Measurements from ENCODE around the gene TP53AIP1. TPM values are rescaled to one million over a fixed set of nuclear protein-coding genes. Genes with fewer than 3 reads are reported as not detected.

The TP53AIP1 gene
- total RNA-seq, 1 donor from 2014 or later = not detected

GRCh38 chr11:128956401-128957201 is 13.9 kb upstream of the TP53AIP1 start:
- peak; percentile 31 for TF ChIP-seq CTCF (IDR thresholded peaks at IDR 0.05)
- ChIA-PET CTCF (interaction anchor here (0.7 to 7.7 kb wide), 30 partner anchors 8 to 927 kb away, joined by 3 to 172 read pairs (median 5); partner anchors contain the start of gene KCNJ5), POLR2A (interaction anchor here (0.6 to 0.9 kb wide), 2 partner anchors 71 to 915 kb away, joined by 3 to 4 read pairs; no protein-coding TSS in a partner anchor)
- Mint-ChIP-seq H3K36me3 (ENCODE audit: low read depth) (no peaks in the 10 kb centered on the region), H3K9me3 (no peaks in the 10 kb centered on the region), H3K4me3 (no peak overlapping the region), H3K4me1 (peaks cover 2% of the 10 kb centered on the region), H3K27me3 (peaks cover 14% of the 10 kb centered on the region), H3K27ac (no peak overlapping the region)
- DNase-seq (no peak), ATAC-seq (ENCODE audit: low read depth) (peak; percentile 49)
- intact Hi-C loops (cut with micrococcal nuclease) = loop anchor here (1.0 kb wide), 4 partner anchors 72 to 925 kb away; no protein-coding TSS in a partner anchor

GRCh38 chr11:128955636-128956035 is 13.0 kb upstream of the TP53AIP1 start:
- H3K27ac Mint-ChIP-seq = no peak overlapping the region
- H3K36me3 Mint-ChIP-seq (ENCODE audit: low read depth) = no peaks in the 10 kb centered on the region
- ATAC-seq (ENCODE audit: low read depth) (no peak), DNase-seq (no peak)
- H3K4me3 Mint-ChIP-seq = no peak overlapping the region
- H3K9me3 Mint-ChIP-seq = no peaks in the 10 kb centered on the region
- peaks cover 2% of the 10 kb centered on the region for H3K4me1 Mint-ChIP-seq
- POLR2A ChIA-PET = interaction anchor here (0.6 kb wide), 1 partner anchor 916 kb away, joined by 3 read pairs; no protein-coding TSS in a partner anchor
- intact Hi-C loops (cut with micrococcal nuclease) = loop anchor here (1.0 kb wide), 4 partner anchors 71 to 924 kb away; no protein-coding TSS in a partner anchor
- CTCF ChIA-PET = interaction anchor here (0.7 to 7.7 kb wide), 20 partner anchors 8 to 926 kb away, joined by 3 to 172 read pairs (median 6); no protein-coding TSS in a partner anchor
- H3K27me3 Mint-ChIP-seq = peaks cover 15% of the 10 kb centered on the region
- no peak for TF ChIP-seq CTCF (IDR thresholded peaks at IDR 0.05)

GRCh38 chr11:128953151-128953550 is 10.5 kb upstream of the TP53AIP1 start:
- H3K36me3 Mint-ChIP-seq (ENCODE audit: low read depth) = no peaks in the 10 kb centered on the region
- peaks cover 27% of the 10 kb centered on the region for H3K27me3 Mint-ChIP-seq
- H3K4me3 Mint-ChIP-seq = no peak overlapping the region
- no peak overlapping the region for H3K27ac Mint-ChIP-seq
- ChIA-PET CTCF (interaction anchor here (7.7 kb wide), 1 partner anchor 67 kb away, joined by 172 read pairs; no protein-coding TSS in a partner anchor), POLR2A (no interaction called here)
- TF ChIP-seq CTCF (IDR thresholded peaks at IDR 0.05) = no peak
- DNase-seq (no peak), ATAC-seq (ENCODE audit: low read depth) (no peak)
- intact Hi-C loops (cut with micrococcal nuclease) = no loop called here
- no peaks in the 10 kb centered on the region for H3K9me3 Mint-ChIP-seq
- peaks cover 2% of the 10 kb centered on the region for H3K4me1 Mint-ChIP-seq

GRCh38 chr11:128949791-128950454 is 7.3 kb upstream of the TP53AIP1 start:
- CTCF ChIA-PET = interaction anchor here (0.8 to 5.4 kb wide), 4 partner anchors 64 to 792 kb away, joined by 3 to 44 read pairs (median 3); no protein-coding TSS in a partner anchor
- ATAC-seq (ENCODE audit: low read depth) (no peak), DNase-seq (no peak)
- POLR2A ChIA-PET = no interaction called here
- no peaks in the 10 kb centered on the region for H3K36me3 Mint-ChIP-seq (ENCODE audit: low read depth)
- H3K27me3 Mint-ChIP-seq = peaks cover 28% of the 10 kb centered on the region
- no peaks in the 10 kb centered on the region for H3K9me3 Mint-ChIP-seq
- no peak overlapping the region for H3K27ac Mint-ChIP-seq
- H3K4me3 Mint-ChIP-seq = no peak overlapping the region
- no peaks in the 10 kb centered on the region for H3K4me1 Mint-ChIP-seq
- no peak for TF ChIP-seq CTCF (IDR thresholded peaks at IDR 0.05)
- intact Hi-C loops (cut with micrococcal nuclease) = no loop called here

GRCh38 chr11:128948583-128948982 is 5.9 kb upstream of the TP53AIP1 start:
- Mint-ChIP-seq H3K27me3 (peaks cover 39% of the 10 kb centered on the region), H3K4me3 (no peak overlapping the region), H3K9me3 (no peaks in the 10 kb centered on the region), H3K27ac (no peak overlapping the region), H3K4me1 (no peaks in the 10 kb centered on the region), H3K36me3 (ENCODE audit: low read depth) (no peaks in the 10 kb centered on the region)
- intact Hi-C loops (cut with micrococcal nuclease) = no loop called here
- POLR2A ChIA-PET = no interaction called here
- no peak for ATAC-seq (ENCODE audit: low read depth)
- CTCF ChIA-PET = interaction anchor here (0.5 to 5.4 kb wide), 7 partner anchors 8 to 791 kb away, joined by 3 to 44 read pairs (median 6); no protein-coding TSS in a partner anchor
- TF ChIP-seq CTCF (IDR thresholded peaks at IDR 0.05) = no peak
- DNase-seq = no peak
